ENCODE results near the gene MLLT10. TPM values are rescaled to one million over a fixed set of nuclear protein-coding genes. Genes with fewer than 3 reads are reported as not detected.

Gene MLLT10
- total RNA-seq: 19.3 and 30.3 TPM in 2 replicates

DNA sequence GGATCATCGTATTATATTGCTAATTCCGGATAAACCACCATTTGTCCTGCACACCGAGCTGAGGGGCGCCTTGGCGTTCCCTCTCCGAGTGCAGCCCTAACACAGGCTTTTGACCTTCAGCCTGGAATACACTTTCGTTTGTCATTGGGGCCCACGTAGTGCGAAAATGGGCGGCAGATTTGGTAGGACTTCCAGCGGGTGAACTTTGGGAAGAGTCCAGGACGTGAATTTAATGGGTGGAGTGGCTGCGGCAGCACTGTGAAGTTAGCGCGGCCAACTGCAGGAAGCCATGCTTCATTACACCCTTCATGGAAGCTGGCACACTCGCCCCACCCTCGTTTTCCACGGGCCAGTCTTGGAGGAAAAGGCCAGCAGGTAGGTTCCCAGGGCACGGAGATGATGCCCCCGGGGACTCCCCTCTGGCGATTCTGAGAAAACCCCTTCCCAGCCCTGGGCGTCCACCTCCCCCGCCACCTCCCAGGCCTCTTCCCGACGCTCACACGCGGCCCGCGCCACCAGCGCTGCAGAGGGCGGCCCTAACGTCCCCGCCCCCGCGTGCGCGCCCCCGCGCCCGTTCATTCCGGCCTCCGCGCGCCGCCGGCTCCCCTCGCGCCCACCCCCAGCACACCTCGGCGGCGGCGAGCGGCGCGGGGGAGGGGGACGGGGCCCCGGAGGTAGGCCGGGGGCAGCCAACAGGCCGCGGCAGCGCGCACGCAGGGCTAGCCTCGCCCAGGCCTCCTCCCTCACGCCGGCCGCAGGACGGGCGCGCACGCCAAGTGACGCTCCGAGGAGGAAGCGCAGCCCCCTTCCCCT is at the start of gene MLLT10:
MLLT10 (plus strand) TSS at position 766 of the 813 bp plus-strand sequence. CDS start 413 bp downstream, outside the sequence.

DNA sequence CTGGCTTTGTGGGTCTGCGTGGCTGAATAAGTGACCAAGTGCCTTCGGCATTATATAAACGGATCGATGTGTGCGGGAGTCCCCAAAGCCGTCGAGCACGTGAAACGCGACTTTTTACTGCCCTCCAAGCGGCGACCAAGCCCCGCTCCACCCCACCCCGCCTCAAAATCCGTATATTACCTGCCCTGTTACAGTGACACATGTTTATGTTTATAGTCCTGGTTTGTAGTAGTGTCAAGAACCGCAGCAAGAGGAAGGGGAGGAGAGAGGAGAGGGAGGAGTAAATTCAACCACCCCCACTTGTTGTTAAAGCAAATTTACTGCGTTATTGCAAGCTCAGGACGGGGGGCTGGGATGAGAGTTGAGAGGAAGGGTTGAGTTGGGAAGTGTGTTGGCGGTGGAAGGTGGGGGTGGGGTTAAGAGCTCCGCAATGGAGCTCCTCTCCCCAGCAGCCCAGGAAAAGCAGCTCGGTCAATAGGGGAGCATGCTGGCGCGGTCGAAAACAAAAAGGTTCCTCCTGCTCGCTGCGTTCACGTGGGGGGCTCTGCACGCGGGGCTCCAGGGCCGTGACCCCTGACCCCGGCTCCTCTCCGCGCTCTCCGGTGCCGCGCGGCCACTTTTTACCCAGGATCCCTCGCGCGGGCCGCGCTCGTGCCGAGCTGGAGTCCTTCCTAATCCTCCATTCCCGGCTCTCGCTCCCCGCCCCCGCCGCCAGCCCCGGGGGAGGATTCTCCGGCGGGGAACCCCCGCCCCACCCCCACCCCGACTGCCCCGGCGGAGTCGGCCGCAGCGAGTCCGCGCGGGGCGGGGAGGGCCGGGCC is 8.5 kb upstream of the MLLT10 start, which contains the start of gene SKIDA1:
SKIDA1 (minus strand) TSS at position 316 of the 821 bp plus-strand sequence. CDS start 7,860 bp downstream, outside the sequence.

Other genes with a start within 250 kb of the MLLT10 start
- 0.47 and 0.69 TPM in 2 replicates for gene SKIDA1, start 8.6 kb upstream of the MLLT10 start, total RNA-seq